SK-N-SH (cell line): ENCODE measurements around the gene SLC9C1. TPM values are rescaled to one million over a fixed set of nuclear protein-coding genes. Genes with fewer than 3 reads are reported as not detected.

Experiments
- CTCF ChIA-PET: fragments of 300-600, 350-600 bp; formaldehyde crosslinking; extraction: SDS; loops from one replicate; lab custom pipeline; 2021; lab: Yijun Ruan, JAX
- POLR2A ChIA-PET: fragments of 350-600 bp; sonication (Branson Sonifier 250); formaldehyde crosslinking; extraction: SDS; loops from one replicate; lab custom pipeline; 2020; ENCODE audit warnings: antibody characterized with exemption, inconsistent platforms; lab: Yijun Ruan, JAX
- DNase-seq: peaks from one replicate; pipeline ENCODE4 v3.0.0; 2012
- H2AFZ ChIP-seq: fragments of 200-600 bp; sonication (generic); 2 replicates; pipeline ENCODE4 v1.8.1; 2016; ENCODE audit warnings: antibody characterized with exemption, mild to moderate bottlenecking, low read depth
- H3F3A ChIP-seq: fragments of 200-600 bp; sonication (generic); replicated peaks from 2 replicates; pipeline ENCODE3; 2016; ENCODE audit warnings: antibody characterized with exemption, mild to moderate bottlenecking; ENCODE audit not compliant: insufficient read depth
- H3K27ac ChIP-seq, 2 experiments: fragments of 200-500 bp in 1 of 2; fragments of 200-600 bp in 1 of 2; sonication (Bioruptor generic) in 1 of 2; sonication (generic), shearing (Covaris generic) in 1 of 2; 2 replicates each; pipeline versions ENCODE4 v1.5.1 to v1.6.1; 2014 to 2016; ENCODE audit warnings: low read depth in 2 of 2, inconsistent platforms in 1 of 2, low read length in 1 of 2, mild to moderate bottlenecking in 1 of 2, mixed read lengths in 1 of 2
- H3K27me3 ChIP-seq: fragments of 200-600 bp; sonication (generic), shearing (Covaris generic); 2 replicates; pipeline ENCODE4 v1.6.1; 2016; ENCODE audit warnings: mixed run types; ENCODE audit not compliant: insufficient read depth
- H3K36me3 ChIP-seq, 2 experiments: fragments of 200-500 bp in 1 of 2; fragments of 200-600 bp in 1 of 2; sonication (Bioruptor generic) in 1 of 2; sonication (generic) in 1 of 2; replicated peaks in 1 of 2; 2 replicates each; pipeline versions ENCODE3 to v1.5.1; 2014 to 2016; ENCODE audit warnings: low read length in 1 of 2, mild to moderate bottlenecking in 1 of 2; ENCODE audit not compliant: insufficient read depth in 2 of 2, control insufficient read depth in 1 of 2
- H3K4me1 ChIP-seq, 2 experiments: fragments of 200-500 bp in 1 of 2; fragments of 200-600 bp in 1 of 2; sonication (Bioruptor generic) in 1 of 2; sonication (generic), shearing (Covaris generic) in 1 of 2; 2 replicates each; pipeline versions ENCODE4 v1.5.1 to v1.6.1; 2014 to 2016; ENCODE audit warnings: low read depth in 1 of 2, low read length in 1 of 2, mixed run types in 1 of 2; ENCODE audit not compliant: insufficient read depth in 2 of 2, control insufficient read depth in 1 of 2
- H3K4me2 ChIP-seq: fragments of 200-600 bp; sonication (generic), shearing (Covaris generic); 2 replicates; pipeline ENCODE4 v1.6.1; 2017; ENCODE audit warnings: mixed run types
- H3K4me3 ChIP-seq, 2 experiments: fragments of 200-500 bp in 1 of 2; fragments of 200-600 bp in 1 of 2; sonication (Bioruptor generic) in 1 of 2; sonication (generic), shearing (Covaris generic) in 1 of 2; 2 replicates each; pipeline versions ENCODE4 v1.5.1 to v1.8.1; 2014 to 2016; ENCODE audit warnings: low read depth in 2 of 2, inconsistent platforms in 1 of 2, low read length in 1 of 2, mild to moderate bottlenecking in 1 of 2, mixed read lengths in 1 of 2, moderate library complexity in 1 of 2
- H3K79me2 ChIP-seq: fragments of 200-600 bp; sonication (generic); 2 replicates; pipeline ENCODE4 v1.8.1; 2017; ENCODE audit warnings: mild to moderate bottlenecking; ENCODE audit not compliant: insufficient read depth
- H3K9ac ChIP-seq: fragments of 200-600 bp; sonication (generic); 2 replicates; pipeline ENCODE4 v1.6.1; 2017; ENCODE audit warnings: mixed run types
- H3K9me2 ChIP-seq: fragments of 200-600 bp; sonication (generic); 2 replicates; pipeline ENCODE4 v1.6.1; 2017; ENCODE audit warnings: mixed run types
- H3K9me3 ChIP-seq: fragments of 200-600 bp; sonication (generic); 2 replicates; pipeline ENCODE4 v1.6.1; 2017; ENCODE audit warnings: mixed run types, mild to moderate bottlenecking, moderate library complexity
- H4K20me1 ChIP-seq: fragments of 200-600 bp; sonication (generic); 2 replicates; pipeline ENCODE4 v1.6.1; 2017; ENCODE audit warnings: mild to moderate bottlenecking, mixed run types; ENCODE audit not compliant: insufficient read depth
- EZH2phosphoT487 ChIP-seq: fragments of 200-600 bp; sonication (generic); IDR thresholded peaks from 2 replicates; pipeline ENCODE4 v1.6.1; 2017; ENCODE audit warnings: low read depth, mixed run types, mild to moderate bottlenecking, antibody characterized with exemption, moderate library complexity, borderline replicate concordance
- FOXJ3 ChIP-seq: sonication (generic); formaldehyde crosslinking; IDR thresholded peaks from 2 replicates; pipeline ENCODE4 v1.5.1; 2020; ENCODE audit warnings: mild to moderate bottlenecking, missing genetic modification reagents
- FOXM1 ChIP-seq: IDR thresholded peaks from 2 replicates; pipeline ENCODE4 v1.4.0; 2012; ENCODE audit warnings: low read depth, mild to moderate bottlenecking
- GABPA ChIP-seq: IDR thresholded peaks from 2 replicates; pipeline ENCODE4 v1.4.0; 2012; ENCODE audit warnings: low read depth, mild to moderate bottlenecking
- GATA2 ChIP-seq: sonication (generic); formaldehyde crosslinking; IDR thresholded peaks from 2 replicates; pipeline ENCODE4 v1.5.0; 2020; ENCODE audit warnings: mild to moderate bottlenecking, missing genetic modification reagents
- JUND ChIP-seq: IDR thresholded peaks from 2 replicates; pipeline ENCODE4 v1.4.0; 2012
- MEF2A ChIP-seq: IDR thresholded peaks from 2 replicates; pipeline ENCODE4 v1.4.0; 2012; ENCODE audit warnings: low read depth, borderline replicate concordance
- MXI1 ChIP-seq: IDR thresholded peaks from 2 replicates; pipeline ENCODE4 v1.6.1; 2012; ENCODE audit warnings: mild to moderate bottlenecking, low read depth, low read length, improper control_type of control experiment
- NFIC ChIP-seq: IDR thresholded peaks from 2 replicates; pipeline ENCODE4 v1.4.0; 2012; ENCODE audit warnings: borderline replicate concordance
- POLR2AphosphoS5 ChIP-seq: IDR thresholded peaks from 2 replicates; pipeline ENCODE4 v1.6.1; 2012; ENCODE audit warnings: low read depth, low read length
- RAD21 ChIP-seq: IDR thresholded peaks from 2 replicates; pipeline ENCODE4 v1.6.1; 2012; ENCODE audit warnings: mild to moderate bottlenecking, low read length
- RCOR1 ChIP-seq: fragments of 150-350 bp; IDR thresholded peaks from 2 replicates; pipeline ENCODE4 v1.6.1; 2017; ENCODE audit warnings: antibody characterized with exemption, low read length
- SMC3 ChIP-seq: IDR thresholded peaks from 2 replicates; pipeline ENCODE4 v1.6.1; 2012; ENCODE audit warnings: low read depth, low read length, improper control_type of control experiment
- TAF1 ChIP-seq: IDR thresholded peaks from 2 replicates; pipeline ENCODE4 v1.6.1; 2012; ENCODE audit warnings: low read depth, mild to moderate bottlenecking, low read length, moderate library complexity, borderline replicate concordance
- WGBS: methylation state at CpG from one replicate; pipeline ENCODE4 v1.1.6; 2017; ENCODE audit warnings: low lambda C conversion rate; 5-methylcytosine and 5-hydroxymethylcytosine counted together
- polyA plus RNA-seq, 3 experiments: library from polyadenylated mRNA; depleted of rRNA; stranded (reverse); fragments of >200 nt; gene quantifications; 2 replicates each; pipeline ENCODE4 v1.2.3, GENCODE V29; 2012
- TF ChIP-seq, protein P1 (sequence below): IDR thresholded peaks from 2 replicates; pipeline ENCODE4 v1.6.1; 2012; ENCODE audit warnings: mild to moderate bottlenecking, low read depth, low read length, moderate library complexity
- TF ChIP-seq, protein P2 (sequence below): IDR thresholded peaks from 2 replicates; pipeline ENCODE4 v1.4.0; 2012; ENCODE audit warnings: low read depth, borderline replicate concordance

The SLC9C1 gene
- polyA plus RNA-seq, 1 of the 3 experiments (the other 2 are of a cell fraction): not detected

- no peak overlapping the region for H3K27ac ChIP-seq
- DNase-seq: no peak
- H3K4me2 ChIP-seq: no peak overlapping the region
- no peaks in the 10 kb centered on the region for H4K20me1 ChIP-seq
- TF ChIP-seq FOXM1: no peak
- no peak for TF ChIP-seq TAF1
- no peak for TF ChIP-seq MEF2A
- TF ChIP-seq, protein P1, sequence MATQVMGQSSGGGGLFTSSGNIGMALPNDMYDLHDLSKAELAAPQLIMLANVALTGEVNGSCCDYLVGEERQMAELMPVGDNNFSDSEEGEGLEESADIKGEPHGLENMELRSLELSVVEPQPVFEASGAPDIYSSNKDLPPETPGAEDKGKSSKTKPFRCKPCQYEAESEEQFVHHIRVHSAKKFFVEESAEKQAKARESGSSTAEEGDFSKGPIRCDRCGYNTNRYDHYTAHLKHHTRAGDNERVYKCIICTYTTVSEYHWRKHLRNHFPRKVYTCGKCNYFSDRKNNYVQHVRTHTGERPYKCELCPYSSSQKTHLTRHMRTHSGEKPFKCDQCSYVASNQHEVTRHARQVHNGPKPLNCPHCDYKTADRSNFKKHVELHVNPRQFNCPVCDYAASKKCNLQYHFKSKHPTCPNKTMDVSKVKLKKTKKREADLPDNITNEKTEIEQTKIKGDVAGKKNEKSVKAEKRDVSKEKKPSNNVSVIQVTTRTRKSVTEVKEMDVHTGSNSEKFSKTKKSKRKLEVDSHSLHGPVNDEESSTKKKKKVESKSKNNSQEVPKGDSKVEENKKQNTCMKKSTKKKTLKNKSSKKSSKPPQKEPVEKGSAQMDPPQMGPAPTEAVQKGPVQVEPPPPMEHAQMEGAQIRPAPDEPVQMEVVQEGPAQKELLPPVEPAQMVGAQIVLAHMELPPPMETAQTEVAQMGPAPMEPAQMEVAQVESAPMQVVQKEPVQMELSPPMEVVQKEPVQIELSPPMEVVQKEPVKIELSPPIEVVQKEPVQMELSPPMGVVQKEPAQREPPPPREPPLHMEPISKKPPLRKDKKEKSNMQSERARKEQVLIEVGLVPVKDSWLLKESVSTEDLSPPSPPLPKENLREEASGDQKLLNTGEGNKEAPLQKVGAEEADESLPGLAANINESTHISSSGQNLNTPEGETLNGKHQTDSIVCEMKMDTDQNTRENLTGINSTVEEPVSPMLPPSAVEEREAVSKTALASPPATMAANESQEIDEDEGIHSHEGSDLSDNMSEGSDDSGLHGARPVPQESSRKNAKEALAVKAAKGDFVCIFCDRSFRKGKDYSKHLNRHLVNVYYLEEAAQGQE: no peak
- no peak for TF ChIP-seq RCOR1
- TF ChIP-seq EZH2phosphoT487: no peak
- TF ChIP-seq GATA2: no peak
- no peak for TF ChIP-seq SMC3
- no peak for TF ChIP-seq NFIC
- no peak for TF ChIP-seq MXI1
- no peak for TF ChIP-seq JUND
- TF ChIP-seq POLR2AphosphoS5: no peak
- no peak for TF ChIP-seq GABPA
- TF ChIP-seq, protein P2, sequence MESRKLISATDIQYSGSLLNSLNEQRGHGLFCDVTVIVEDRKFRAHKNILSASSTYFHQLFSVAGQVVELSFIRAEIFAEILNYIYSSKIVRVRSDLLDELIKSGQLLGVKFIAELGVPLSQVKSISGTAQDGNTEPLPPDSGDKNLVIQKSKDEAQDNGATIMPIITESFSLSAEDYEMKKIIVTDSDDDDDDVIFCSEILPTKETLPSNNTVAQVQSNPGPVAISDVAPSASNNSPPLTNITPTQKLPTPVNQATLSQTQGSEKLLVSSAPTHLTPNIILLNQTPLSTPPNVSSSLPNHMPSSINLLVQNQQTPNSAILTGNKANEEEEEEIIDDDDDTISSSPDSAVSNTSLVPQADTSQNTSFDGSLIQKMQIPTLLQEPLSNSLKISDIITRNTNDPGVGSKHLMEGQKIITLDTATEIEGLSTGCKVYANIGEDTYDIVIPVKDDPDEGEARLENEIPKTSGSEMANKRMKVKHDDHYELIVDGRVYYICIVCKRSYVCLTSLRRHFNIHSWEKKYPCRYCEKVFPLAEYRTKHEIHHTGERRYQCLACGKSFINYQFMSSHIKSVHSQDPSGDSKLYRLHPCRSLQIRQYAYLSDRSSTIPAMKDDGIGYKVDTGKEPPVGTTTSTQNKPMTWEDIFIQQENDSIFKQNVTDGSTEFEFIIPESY: no peak
- TF ChIP-seq RAD21: no peak
- no peak for TF ChIP-seq FOXJ3 (CRISPR knock-in tag)
- POLR2A ChIA-PET: no interaction called here
- H3K9me3 ChIP-seq: no peaks in the 10 kb centered on the region
- no peak overlapping the region for H2AFZ ChIP-seq
- H3K36me3 ChIP-seq: no peaks in the 10 kb centered on the region
- no peaks in the 10 kb centered on the region for H3K79me2 ChIP-seq
- H3K27me3 ChIP-seq: no peaks in the 10 kb centered on the region
- WGBS: no CpG with 5 or more reads among the region's 1 CpG
- H3K4me1 ChIP-seq: no peaks in the 10 kb centered on the region
- no peaks in the 10 kb centered on the region for H3F3A ChIP-seq
- H3K9me2 ChIP-seq: no peaks in the 10 kb centered on the region
- no peak overlapping the region for H3K4me3 ChIP-seq
- CTCF ChIA-PET: no interaction called here
- no peak overlapping the region for H3K9ac ChIP-seq
Measured at GRCh38 chr3:112149136-112149535, 144.9 kb downstream of the SLC9C1 start.
